ENCODE results near the gene MYH3.

The MYH3 gene

DNA sequence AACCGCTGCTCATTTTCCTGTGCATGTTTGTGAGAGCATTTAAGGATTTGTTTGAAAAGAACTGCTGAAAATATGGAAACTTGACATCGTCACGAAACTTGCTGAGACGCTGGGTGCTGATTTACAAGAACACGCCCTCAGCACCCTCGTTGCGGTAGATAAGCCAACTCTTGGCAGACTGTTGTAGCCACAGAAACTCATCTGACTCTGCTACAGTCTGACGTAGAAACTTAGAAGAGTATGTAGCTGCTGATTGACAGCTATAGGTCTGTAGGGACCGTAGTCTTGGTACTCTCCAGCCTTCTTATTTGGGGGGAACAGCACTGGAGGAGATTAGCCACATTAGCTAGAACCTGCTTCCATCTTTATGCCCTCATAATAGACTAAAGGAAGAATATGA lies 71.6 kb downstream of the MYH3 start:
- DNase-seq (ENCODE audit: low read depth in 1 of 2, low spot score in 1 of 2), result no peak

GRCh38 chr17:10583834-10584233 lies 73.3 kb downstream of the MYH3 start:
- Histone ChIP-seq H3K27ac (replicated peaks) (no peak overlapping the region), H3K27me3 (ENCODE audit: insufficient read depth, poor library complexity, severe bottlenecking) (no peaks in the 10 kb centered on the region), H3K4me3 (replicated peaks; ENCODE audit: insufficient read depth, low read length) (no peak overlapping the region)
- TF ChIP-seq, protein P1, sequence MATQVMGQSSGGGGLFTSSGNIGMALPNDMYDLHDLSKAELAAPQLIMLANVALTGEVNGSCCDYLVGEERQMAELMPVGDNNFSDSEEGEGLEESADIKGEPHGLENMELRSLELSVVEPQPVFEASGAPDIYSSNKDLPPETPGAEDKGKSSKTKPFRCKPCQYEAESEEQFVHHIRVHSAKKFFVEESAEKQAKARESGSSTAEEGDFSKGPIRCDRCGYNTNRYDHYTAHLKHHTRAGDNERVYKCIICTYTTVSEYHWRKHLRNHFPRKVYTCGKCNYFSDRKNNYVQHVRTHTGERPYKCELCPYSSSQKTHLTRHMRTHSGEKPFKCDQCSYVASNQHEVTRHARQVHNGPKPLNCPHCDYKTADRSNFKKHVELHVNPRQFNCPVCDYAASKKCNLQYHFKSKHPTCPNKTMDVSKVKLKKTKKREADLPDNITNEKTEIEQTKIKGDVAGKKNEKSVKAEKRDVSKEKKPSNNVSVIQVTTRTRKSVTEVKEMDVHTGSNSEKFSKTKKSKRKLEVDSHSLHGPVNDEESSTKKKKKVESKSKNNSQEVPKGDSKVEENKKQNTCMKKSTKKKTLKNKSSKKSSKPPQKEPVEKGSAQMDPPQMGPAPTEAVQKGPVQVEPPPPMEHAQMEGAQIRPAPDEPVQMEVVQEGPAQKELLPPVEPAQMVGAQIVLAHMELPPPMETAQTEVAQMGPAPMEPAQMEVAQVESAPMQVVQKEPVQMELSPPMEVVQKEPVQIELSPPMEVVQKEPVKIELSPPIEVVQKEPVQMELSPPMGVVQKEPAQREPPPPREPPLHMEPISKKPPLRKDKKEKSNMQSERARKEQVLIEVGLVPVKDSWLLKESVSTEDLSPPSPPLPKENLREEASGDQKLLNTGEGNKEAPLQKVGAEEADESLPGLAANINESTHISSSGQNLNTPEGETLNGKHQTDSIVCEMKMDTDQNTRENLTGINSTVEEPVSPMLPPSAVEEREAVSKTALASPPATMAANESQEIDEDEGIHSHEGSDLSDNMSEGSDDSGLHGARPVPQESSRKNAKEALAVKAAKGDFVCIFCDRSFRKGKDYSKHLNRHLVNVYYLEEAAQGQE (IDR thresholded peaks at IDR 0.05; ENCODE audit: insufficient replicate concordance, low read depth), result no peak
- no peak for TF ChIP-seq CTCF (IDR thresholded peaks at IDR 0.05; ENCODE audit: insufficient read depth, low read length)
- TF ChIP-seq GABPA (IDR thresholded peaks at IDR 0.05; ENCODE audit: low read depth), result no peak
- TF ChIP-seq SPI1 (IDR thresholded peaks at IDR 0.05; ENCODE audit: borderline replicate concordance, low read depth), result no peak
- TF ChIP-seq POLR2AphosphoS5 (IDR thresholded peaks at IDR 0.05; ENCODE audit: low read depth), result no peak
- no peak for DNase-seq (ENCODE audit: low read depth in 1 of 2, low spot score in 1 of 2)

More for the DNA sequence above, 71.6 kb downstream of the MYH3 start:
- Histone ChIP-seq H3K4me3 (replicated peaks; ENCODE audit: insufficient read depth, low read length) (no peak overlapping the region), H3K27ac (replicated peaks) (no peak overlapping the region), H3K27me3 (ENCODE audit: insufficient read depth, poor library complexity, severe bottlenecking) (no peaks in the 10 kb centered on the region)
- TF ChIP-seq, protein P1 (IDR thresholded peaks at IDR 0.05; ENCODE audit: insufficient replicate concordance, low read depth), result no peak
- no peak for TF ChIP-seq GABPA (IDR thresholded peaks at IDR 0.05; ENCODE audit: low read depth)
- TF ChIP-seq SPI1 (IDR thresholded peaks at IDR 0.05; ENCODE audit: borderline replicate concordance, low read depth), result no peak
- TF ChIP-seq CTCF (IDR thresholded peaks at IDR 0.05; ENCODE audit: insufficient read depth, low read length), result no peak
- TF ChIP-seq POLR2AphosphoS5 (IDR thresholded peaks at IDR 0.05; ENCODE audit: low read depth), result no peak

DNA sequence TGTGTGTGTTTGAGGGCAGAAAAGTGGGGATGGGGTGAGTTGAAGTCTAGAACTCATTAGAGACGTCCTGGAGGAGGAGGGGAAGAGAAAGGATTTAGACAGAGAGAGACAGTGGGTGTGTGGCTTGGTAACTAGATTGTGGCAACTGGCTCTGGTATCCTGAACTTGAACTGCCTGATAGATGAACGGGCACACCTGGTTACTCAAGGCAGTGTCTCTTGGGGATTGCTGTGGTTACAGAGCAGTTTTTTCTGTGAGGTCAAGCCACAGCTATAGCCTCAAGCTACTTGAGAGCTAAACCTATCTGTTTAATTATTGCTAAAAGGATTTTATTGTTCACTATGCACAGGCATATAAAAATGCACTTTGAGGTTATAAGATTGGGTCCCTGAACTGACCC lies 77.8 kb downstream of the MYH3 start:
- DNase-seq (ENCODE audit: low read depth in 1 of 2, low spot score in 1 of 2), result no peak
- no peaks in the 10 kb centered on the region for H3K27me3 ChIP-seq (ENCODE audit: insufficient read depth, poor library complexity, severe bottlenecking)
- TF ChIP-seq SPI1 (IDR thresholded peaks at IDR 0.05; ENCODE audit: borderline replicate concordance, low read depth) (no peak), POLR2AphosphoS5 (IDR thresholded peaks at IDR 0.05; ENCODE audit: low read depth) (no peak), GABPA (IDR thresholded peaks at IDR 0.05; ENCODE audit: low read depth) (no peak), CTCF (IDR thresholded peaks at IDR 0.05; ENCODE audit: insufficient read depth, low read length) (no peak)
- TF ChIP-seq, protein P1 (IDR thresholded peaks at IDR 0.05; ENCODE audit: insufficient replicate concordance, low read depth), result no peak
- no peak overlapping the region for H3K4me3 ChIP-seq (replicated peaks; ENCODE audit: insufficient read depth, low read length)
- no peak overlapping the region for H3K27ac ChIP-seq (replicated peaks)
